GM12878 (cell line): ENCODE measurements around the gene CENPC. TPM values are rescaled to one million over a fixed set of nuclear protein-coding genes. Genes with fewer than 3 reads are reported as not detected.

Source experiments
- ATF3 ChIP-seq: IDR thresholded peaks from 2 replicates; pipeline ENCODE4 v1.6.1; 2011; ENCODE audit warnings: low read depth, mild to moderate bottlenecking, low read length, moderate library complexity, borderline replicate concordance; ENCODE audit errors: extremely low read depth
- BCL11A ChIP-seq: IDR thresholded peaks from 2 replicates; pipeline ENCODE4 v1.6.1; 2011; ENCODE audit warnings: low read depth, low read length
- BCLAF1 ChIP-seq: fragments of 450-650 bp; IDR thresholded peaks from 2 replicates; pipeline ENCODE4 v1.6.1; 2017; ENCODE audit warnings: antibody characterized with exemption, mild to moderate bottlenecking, moderate library complexity
- BHLHE40 ChIP-seq, 2 experiments: fragments of 450-650 bp in 1 of 2; IDR thresholded peaks; 2 replicates each; pipeline ENCODE4 v1.6.1; 2011 to 2017; ENCODE audit warnings: low read depth in 2 of 2, borderline replicate concordance in 1 of 2, improper control_type of control experiment in 1 of 2, low read length in 1 of 2, mild to moderate bottlenecking in 1 of 2
- BRCA1 ChIP-seq: IDR thresholded peaks from 2 replicates; pipeline ENCODE4 v1.6.1; 2011; ENCODE audit warnings: low read depth, low read length, improper control_type of control experiment
- CTCF ChIP-seq, 3 experiments: IDR thresholded peaks in 2 of 3; conservative IDR thresholded peaks in 1 of 3; 2 replicates each; pipeline ENCODE4 v1.5.1; 2011; ENCODE audit warnings: low read depth in 3 of 3, low read length in 3 of 3, mild to moderate bottlenecking in 3 of 3, control low read depth in 2 of 3, moderate library complexity in 2 of 3, inconsistent platforms in 1 of 3, mixed read lengths in 1 of 3; ENCODE audit not compliant: control insufficient read depth in 2 of 3, insufficient read depth in 1 of 3; ENCODE audit errors: extremely low read depth in 1 of 3
- DPF2 ChIP-seq: fragments of 450-650 bp; IDR thresholded peaks from 2 replicates; pipeline ENCODE4 v1.6.1; 2017; ENCODE audit warnings: mild to moderate bottlenecking
- EGR1 ChIP-seq, 2 experiments: IDR thresholded peaks; 1 replicate in 1 of 2; 2 replicates in 1 of 2; pipeline ENCODE4 v1.6.1; 2011 to 2012; ENCODE audit warnings: low read depth in 2 of 2, low read length in 2 of 2, borderline replicate concordance in 1 of 2, mild to moderate bottlenecking in 1 of 2, moderate library complexity in 1 of 2
- MEF2B ChIP-seq: fragments of 450-650 bp; IDR thresholded peaks from 2 replicates; pipeline ENCODE4 v1.6.1; 2018; ENCODE audit warnings: mild to moderate bottlenecking, moderate library complexity; ENCODE audit not compliant: partially characterized antibody, poor library complexity, severe bottlenecking
- MTA2 ChIP-seq: fragments of 450-650 bp; IDR thresholded peaks from 2 replicates; pipeline ENCODE4 v1.6.1; 2016; ENCODE audit warnings: low read depth, mild to moderate bottlenecking, moderate library complexity
- MTA3 ChIP-seq: IDR thresholded peaks from 2 replicates; pipeline ENCODE4 v1.6.1; 2012; ENCODE audit warnings: low read length, inconsistent platforms, borderline replicate concordance
- MXI1 ChIP-seq: fragments of 150-350 bp; IDR thresholded peaks from 2 replicates; pipeline ENCODE4 v1.6.1; 2011; ENCODE audit warnings: low read depth, mild to moderate bottlenecking, inconsistent platforms, low read length, improper control_type of control experiment
- NBN ChIP-seq: fragments of 450-650 bp; IDR thresholded peaks from 2 replicates; pipeline ENCODE4 v1.6.1; 2016
- NFIC ChIP-seq: IDR thresholded peaks from 2 replicates; pipeline ENCODE4 v1.6.1; 2012; ENCODE audit warnings: low read depth, mild to moderate bottlenecking, inconsistent platforms, low read length, moderate library complexity
- NR2C2 ChIP-seq: IDR thresholded peaks from 2 replicates; pipeline ENCODE4 v1.6.1; 2011; ENCODE audit warnings: borderline replicate concordance, low read depth; ENCODE audit not compliant: control insufficient read depth, insufficient read length
- RAD51 ChIP-seq: fragments of 450-650 bp; IDR thresholded peaks from 2 replicates; pipeline ENCODE4 v1.6.1; 2016; ENCODE audit warnings: moderate library complexity, mild to moderate bottlenecking, inconsistent platforms
- RELA ChIP-seq: fragments of 450-650 bp; IDR thresholded peaks from 2 replicates; pipeline ENCODE4 v1.8.0; 2014; ENCODE audit warnings: borderline replicate concordance; ENCODE audit not compliant: partially characterized antibody
- RUNX3 ChIP-seq: IDR thresholded peaks from 2 replicates; pipeline ENCODE4 v1.6.1; 2012; ENCODE audit warnings: low read length, inconsistent platforms
- TCF7 ChIP-seq: IDR thresholded peaks from 2 replicates; pipeline ENCODE4 v1.6.1; 2014; ENCODE audit warnings: antibody characterized with exemption, borderline replicate concordance
- USF1 ChIP-seq: IDR thresholded peaks from 2 replicates; pipeline ENCODE4 v1.6.1; 2011; ENCODE audit warnings: borderline replicate concordance, low read depth, mild to moderate bottlenecking, moderate library complexity, mixed read lengths, low read length; ENCODE audit not compliant: insufficient read depth; ENCODE audit errors: extremely low read length
- USF2 ChIP-seq: IDR thresholded peaks from 2 replicates; pipeline ENCODE4 v1.6.1; 2011; ENCODE audit warnings: low read depth, low read length, improper control_type of control experiment, borderline replicate concordance
- polyA plus RNA-seq, 11 experiments: library from polyadenylated mRNA; depleted of rRNA in 4 of 11; unstranded in 6 of 11; stranded (reverse) in 5 of 11; fragments of >200 nt; fragmentation: Nextera tagmentation in 4 of 11; fragmentation: Illumina TruSeq in 1 of 11; extraction: Ambion mirVana in 4 of 11; extraction: Trizol in 1 of 11; gene quantifications; 1 replicate in 1 of 11; 2 replicates in 10 of 11; pipeline versions ENCODE4 v1.2.1 to v1.2.3, GENCODE V29; 2011 to 2016; ENCODE audit warnings: inconsistent platforms in 2 of 11, missing spikeins in 2 of 11, low read depth in 1 of 11
- total RNA-seq, 4 experiments: library from RNA; depleted of rRNA in 3 of 4; stranded (reverse); fragments of >200 nt in 3 of 4; fragmentation: Illumina TruSeq in 1 of 4; extraction: Trizol in 1 of 4; gene quantifications; 2 replicates each; pipeline versions ENCODE4 v1.2.1 to v1.2.3, GENCODE V29; 2013 to 2021

Gene CENPC
- total and polyA plus RNA-seq, 10 of the 15 experiments (the other 5 are each of a cell fraction or from before 2014, with no cell fraction given): 13.1 to 34.9 (median 20.3) TPM

- TF ChIP-seq CTCF (IDR thresholded peaks at IDR 0.05 in 2 of 3, conservative IDR thresholded peaks at IDR 0.05 in 1 of 3; ENCODE audit: control insufficient read depth in 2 of 3, extremely low read depth in 1 of 3, insufficient read depth in 1 of 3, low read depth in 3 of 3, low read length in 3 of 3) (no peak), BCL11A (0 out of 2 replicates have a peak, but pooled peaks have one; percentile 13), MTA3 (no peak), NFIC (peak; percentile 57), BHLHE40 (IDR thresholded peaks at IDR 0.05; ENCODE audit: borderline replicate concordance in 1 of 2, low read depth in 2 of 2, low read length in 1 of 2) (0 out of 4 replicates have a peak, but pooled peaks of 1 of the 2 experiments have one; percentile 4), BRCA1 (no peak), RELA (no peak), BCLAF1 (no peak), USF2 (no peak), NBN (no peak), USF1 (no peak), TCF7 (no peak), MTA2 (peak; percentile 27; the same call in 1 of the 2 replicates), ATF3 (no peak), RUNX3 (peak; percentile 92), NR2C2 (no peak), MEF2B (peak; percentile 76), EGR1 (IDR thresholded peaks at IDR 0.05; ENCODE audit: borderline replicate concordance in 1 of 2, low read depth in 2 of 2, low read length in 2 of 2) (no peak), DPF2 (peak; percentile 50; the same call in 1 of the 2 replicates), MXI1 (no peak), RAD51 (peak; percentile 10; the same call in 1 of the 2 replicates)
Measured at GRCh38 chr4:67575232-67576058, 30.1 kb upstream of the CENPC start (continued).
